A673 (cell line): ENCODE measurements around the gene TIPIN.

Experiments used
- CTCF ChIP-seq: fragments of 300-800, 200-600 bp; sonication (generic); conservative IDR thresholded peaks from 2 replicates; pipeline ENCODE4 v1.5.1; 2017; ENCODE audit warnings: low read depth, mild to moderate bottlenecking, antibody characterized with exemption, low read length, moderate library complexity, mixed read lengths
- EZH2 ChIP-seq: fragments of 200-600 bp; sonication (generic); IDR thresholded peaks from 2 replicates; pipeline ENCODE4 v1.6.1; 2017; ENCODE audit warnings: borderline replicate concordance, low read depth, mild to moderate bottlenecking, mixed read lengths, antibody characterized with exemption, low read length; ENCODE audit not compliant: poor library complexity, severe bottlenecking

DNA sequence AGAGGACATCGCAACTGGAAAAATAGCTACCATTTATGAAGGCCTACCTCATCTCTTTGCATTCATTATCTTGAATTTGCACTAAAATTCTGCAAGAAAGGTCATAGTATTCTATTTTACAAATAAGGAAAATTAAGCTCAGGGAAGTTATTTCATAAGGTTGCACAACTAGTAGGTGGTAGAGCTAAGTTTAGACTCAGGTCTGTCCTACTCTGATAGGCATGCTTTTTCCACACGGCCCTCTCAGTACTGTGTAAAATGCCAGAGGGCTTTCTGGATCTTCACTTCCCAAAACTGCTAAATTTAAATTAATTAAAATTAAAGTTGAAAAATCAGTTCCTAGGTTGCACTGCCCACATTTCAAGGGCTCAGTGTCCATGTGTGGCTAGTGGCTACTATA lies 48.5 kb upstream of the TIPIN start:
- TF ChIP-seq EZH2 (no peak), CTCF (no peak)
